Suppressor macrophage (primary cell): ENCODE data around the gene DENND10.
"Not testable (repeated sequence)": the region's sequence is repeated elsewhere in the genome, so short reads cannot be mapped to it uniquely, and the experiment has no call there.

Experiments
- DNase-seq, 4 experiments: peaks; one replicate each; pipeline ENCODE4 v3.0.0-alpha.2; 2020 to 2022

DENND10 gene

GRCh38 chr10:119132521-119133345, 28.8 kb downstream of the DENND10 start:
- peak in 2 of 4 experiments; percentile 18 to 21 for DNase-seq

GRCh38 chr10:119133949-119134348, 30.0 kb downstream of the DENND10 start:
- peak; percentile 63 to 79 (median 70) for DNase-seq

DNA sequence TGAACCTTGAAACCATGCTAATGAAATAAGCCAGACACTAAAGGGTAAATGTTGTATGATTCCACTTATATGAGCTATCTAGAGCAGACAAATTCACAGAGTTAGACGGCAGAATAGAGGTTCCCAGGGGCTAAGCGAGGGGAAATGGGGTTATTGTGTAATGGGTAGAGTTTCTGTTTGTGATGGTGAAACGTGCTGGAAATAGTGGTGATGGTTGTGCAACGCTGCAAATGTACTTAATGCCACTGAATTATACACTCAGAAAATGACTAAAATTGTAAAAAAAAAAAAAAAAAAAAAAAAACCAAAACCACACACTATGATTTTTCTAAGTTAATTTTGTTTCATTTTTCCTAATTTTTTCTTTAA, 31.6 kb downstream of the DENND10 start:
- DNase-seq: peak; percentile 72 to 89 (median 82)

- DNase-seq: peak in 2 of 4 experiments; percentile 19 to 23
Measured at GRCh38 chr10:119136084-119136483, 32.2 kb downstream of the DENND10 start.

GRCh38 chr10:119137878-119138277, 34.0 kb downstream of the DENND10 start:
- DNase-seq: not testable (repeated sequence)

- DNase-seq: no peak
Measured at GRCh38 chr10:119138346-119139306, 34.7 kb downstream of the DENND10 start.

DNA sequence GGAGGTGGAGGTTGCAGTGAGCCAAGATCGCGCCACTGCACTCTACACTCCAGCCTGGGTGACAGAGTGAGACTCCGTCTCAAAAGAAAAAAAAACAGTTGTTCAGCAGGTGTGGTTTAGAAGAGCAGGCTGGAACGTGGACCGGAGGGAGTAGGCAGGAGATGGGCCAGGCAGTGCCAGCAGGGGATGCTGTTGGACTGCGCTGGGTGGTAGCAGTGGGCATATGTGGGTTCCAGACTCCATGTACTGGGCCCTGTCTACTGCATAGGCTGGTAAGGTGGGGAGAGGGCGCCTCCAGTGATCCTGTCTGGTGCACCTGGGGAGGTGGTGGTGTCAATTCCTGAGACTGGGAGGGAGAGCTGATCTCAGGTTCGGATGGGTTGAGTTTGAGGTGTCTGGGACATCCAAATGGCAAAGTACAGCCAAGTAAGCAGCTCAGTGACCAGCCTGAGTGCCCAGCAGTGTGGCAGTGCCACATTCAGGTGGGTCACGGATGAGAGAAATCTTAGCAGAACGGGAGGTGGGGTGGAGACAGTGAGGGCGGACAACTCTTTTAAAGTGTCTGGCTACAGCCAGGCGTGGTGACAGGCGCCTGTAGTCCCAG, 35.7 kb downstream of the DENND10 start:
- peak in 2 of 4 experiments; percentile 17 to 34 for DNase-seq

GRCh38 chr10:119140603-119141245, 36.8 kb downstream of the DENND10 start:
- no peak for DNase-seq

DNA sequence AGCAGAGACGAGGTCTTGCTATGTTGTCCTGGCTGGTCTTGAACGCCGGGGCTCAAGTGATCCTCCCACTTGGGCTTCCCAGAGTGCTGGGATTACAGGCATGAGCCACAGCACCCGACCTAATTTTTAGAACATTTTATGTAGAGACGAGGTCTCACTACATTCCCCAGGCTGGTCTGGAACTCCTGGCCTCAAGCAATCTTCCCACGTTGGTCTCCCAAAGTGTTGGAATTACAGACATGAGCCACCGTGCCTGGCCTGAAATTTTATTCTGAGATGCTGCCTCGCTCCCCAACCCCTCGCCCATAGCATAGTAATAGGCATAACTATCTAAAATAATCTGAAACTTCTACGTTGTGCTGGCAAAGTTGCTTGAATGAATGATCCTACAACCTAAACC, 39.7 kb downstream of the DENND10 start:
- no peak for DNase-seq

DNA sequence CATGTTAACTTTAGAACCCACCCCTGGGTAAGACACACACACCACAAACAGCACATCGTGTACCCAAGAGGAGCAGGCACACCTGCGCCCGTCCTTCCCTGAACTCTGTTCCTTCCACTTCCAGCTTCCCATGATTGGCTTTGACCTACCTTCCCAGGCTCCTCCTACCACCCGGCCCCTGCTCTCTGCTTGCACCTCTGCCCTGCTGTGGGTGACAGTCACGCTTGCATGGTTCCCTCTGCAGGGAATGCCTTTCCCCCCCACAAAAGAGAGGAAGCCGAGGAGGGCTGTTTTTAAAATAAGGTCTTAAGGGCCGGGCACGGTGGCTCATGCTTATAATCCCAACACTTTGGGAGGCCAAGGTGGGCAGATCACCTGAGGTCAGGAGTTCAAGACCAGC, 45.2 kb downstream of the DENND10 start:
- no peak for DNase-seq

DNA sequence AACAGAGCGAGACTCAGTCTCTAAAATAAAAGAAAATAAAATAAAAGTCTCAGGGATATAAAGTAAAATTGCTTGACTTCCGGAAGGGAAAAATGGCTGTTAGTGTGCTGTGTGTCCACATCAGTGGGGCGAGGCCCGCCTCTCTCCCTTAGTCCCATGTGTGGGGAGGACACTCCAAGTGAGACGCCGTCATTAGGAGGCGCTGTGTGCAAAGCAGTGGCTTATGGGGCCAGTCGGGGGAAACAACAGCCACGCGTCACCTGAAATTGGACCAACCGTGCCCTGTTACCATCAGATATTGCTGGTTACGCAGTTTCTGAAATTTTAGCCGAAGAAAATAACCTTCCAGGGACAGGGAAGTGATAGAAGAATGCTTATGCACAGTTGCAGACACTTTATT, 45.8 kb downstream of the DENND10 start:
- no peak for DNase-seq

DNA sequence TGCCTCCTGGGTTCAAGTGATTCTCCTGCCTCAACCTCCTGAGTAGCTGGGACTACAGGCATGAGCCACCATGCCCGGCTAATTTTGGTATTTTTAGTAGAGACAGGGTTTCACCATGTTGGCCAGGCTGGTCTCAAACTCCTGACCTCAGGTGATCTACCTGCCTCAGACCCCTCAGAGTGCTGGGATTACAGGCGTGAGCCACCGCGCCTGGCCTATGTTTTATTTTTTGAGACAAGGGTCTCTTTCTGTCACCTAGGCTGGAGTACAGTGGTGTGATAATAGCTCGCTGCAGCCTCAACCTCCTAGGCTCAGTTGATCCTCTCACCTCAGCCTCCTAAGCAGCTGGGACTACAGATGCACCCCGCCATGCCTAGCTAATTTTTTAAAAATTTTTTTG, 47.7 kb downstream of the DENND10 start:
- not testable (repeated sequence) for DNase-seq

- no peak for DNase-seq
Measured at GRCh38 chr10:119153041-119153440, 49.1 kb downstream of the DENND10 start.

- no peak for DNase-seq
Measured at GRCh38 chr10:119153661-119154060, 49.7 kb downstream of the DENND10 start.

DNA sequence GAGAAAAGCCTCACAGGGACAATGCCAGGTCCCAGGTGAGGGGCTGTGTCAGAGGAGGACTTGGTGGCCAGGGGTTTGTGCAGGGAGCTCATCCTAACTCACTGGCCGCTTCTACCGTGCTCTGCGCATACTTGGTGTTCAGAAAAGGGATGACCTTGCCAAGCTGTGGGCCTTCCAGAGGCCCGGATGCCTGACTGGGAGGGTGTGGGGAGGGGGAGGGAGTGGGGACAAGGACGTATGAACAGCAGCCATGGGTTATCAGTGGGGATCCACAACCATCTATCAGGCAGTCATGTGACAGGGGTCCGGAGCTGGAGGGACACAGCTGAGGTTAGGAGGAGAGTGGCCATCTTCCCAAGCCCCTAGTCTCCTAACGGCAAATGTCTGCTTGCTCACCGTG, 55.4 kb downstream of the DENND10 start:
- no peak for DNase-seq

GRCh38 chr10:119161680-119162451, 58.0 kb downstream of the DENND10 start:
- DNase-seq: no peak

DNA sequence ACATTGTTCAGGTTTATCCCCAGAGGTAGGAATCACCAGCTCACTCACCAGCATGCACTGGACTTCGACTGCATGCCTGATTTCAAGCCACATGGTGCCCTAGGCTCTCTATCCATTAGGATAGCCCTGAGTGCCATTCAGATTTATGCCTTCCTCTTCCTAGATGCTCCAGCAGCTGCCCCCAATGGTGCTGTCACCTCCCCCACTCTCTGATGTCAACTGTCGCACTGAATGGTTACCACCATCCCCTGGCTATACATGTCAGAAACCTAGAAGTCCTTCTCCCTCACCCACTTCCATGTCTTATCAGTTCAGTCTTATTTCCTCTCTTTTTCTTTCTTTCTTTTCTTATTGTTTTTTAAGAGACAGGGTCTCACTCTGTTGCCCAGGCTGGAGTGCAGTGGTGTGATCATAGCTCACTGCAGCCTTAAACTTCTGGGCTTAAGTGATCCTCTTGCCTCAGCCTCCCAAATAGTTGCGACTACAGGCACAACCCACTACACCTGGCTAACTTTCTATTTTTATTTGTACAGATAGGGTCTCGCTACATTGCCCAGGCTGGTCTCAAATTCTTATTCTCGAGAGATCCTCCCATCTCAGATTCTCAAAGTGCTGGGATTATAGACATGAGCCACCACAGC, 58.7 kb downstream of the DENND10 start:
- DNase-seq: no peak

DNA sequence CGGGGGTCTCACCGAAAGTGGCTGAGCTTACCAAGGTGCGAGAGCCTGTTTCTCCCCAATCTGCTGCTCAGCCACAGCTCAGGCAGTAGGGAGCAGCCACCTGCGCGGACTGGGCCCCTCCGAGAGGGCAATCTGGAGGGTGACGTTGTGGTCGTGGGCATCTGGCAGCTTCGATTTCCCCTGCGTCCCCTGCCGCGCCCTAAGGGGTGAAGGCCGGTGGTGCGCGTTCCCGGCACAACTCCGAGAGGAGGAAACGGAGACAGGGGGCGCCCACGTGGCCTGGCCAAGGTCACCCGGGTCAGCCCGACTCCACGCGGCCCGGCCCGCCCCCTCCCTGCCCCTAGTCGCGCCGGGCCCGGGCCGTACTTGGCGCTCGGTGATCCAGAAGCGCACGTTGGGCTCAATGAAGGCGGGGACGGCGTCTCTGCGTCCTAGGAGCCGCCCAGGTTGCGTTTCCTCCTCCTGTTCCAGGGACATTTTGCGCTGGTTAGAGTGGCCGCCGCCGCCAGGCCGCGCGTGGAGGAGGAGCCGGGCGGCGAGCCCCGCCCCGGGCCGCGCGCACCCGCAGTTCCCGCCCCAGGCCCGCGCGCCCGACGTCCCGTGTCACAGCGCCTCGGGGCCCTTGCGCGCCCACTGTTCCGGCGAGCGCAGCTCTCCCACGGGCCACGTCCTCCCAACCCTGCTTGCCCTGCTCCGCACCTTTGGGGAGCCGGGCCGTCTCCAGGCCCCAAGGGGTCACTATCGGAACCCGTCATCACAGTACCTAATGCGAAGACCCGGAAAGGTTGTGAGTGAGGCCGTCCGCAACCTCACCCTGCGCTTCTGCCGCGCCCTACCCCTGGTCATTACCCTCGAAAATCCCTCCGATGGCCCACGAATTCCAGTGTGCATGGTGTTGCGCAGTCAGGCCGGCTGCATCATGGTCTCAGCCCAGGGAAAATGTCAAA, 61.5 kb downstream of the DENND10 start, which contains the start of gene SFXN4:
Gene SFXN4, minus strand, starts transcription at position 544 of the 947 bp plus-strand sequence. Its CDS starts 67 bp downstream, at position 477.
- DNase-seq: peak; percentile 91 to 97 (median 94)

DNA sequence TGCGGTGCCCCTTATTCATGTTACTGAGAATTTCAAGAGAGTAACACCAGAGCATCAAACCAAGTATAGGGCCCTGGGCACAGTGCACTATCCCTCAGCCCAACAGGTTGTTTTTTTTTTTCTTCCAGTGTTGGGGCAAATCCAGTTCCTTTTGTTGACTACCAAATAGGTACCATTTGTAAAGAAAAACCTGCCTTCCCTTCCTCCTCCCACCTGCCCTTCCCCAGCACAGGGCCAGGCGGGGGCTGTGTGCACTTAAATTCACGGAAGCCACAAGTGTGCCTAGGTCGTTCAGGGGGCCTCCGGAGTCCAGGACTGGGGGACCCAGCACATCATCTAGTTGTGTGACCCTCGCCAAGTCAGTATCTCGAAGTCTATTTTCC, 62.2 kb downstream of the DENND10 start:
- DNase-seq: no peak

DNA sequence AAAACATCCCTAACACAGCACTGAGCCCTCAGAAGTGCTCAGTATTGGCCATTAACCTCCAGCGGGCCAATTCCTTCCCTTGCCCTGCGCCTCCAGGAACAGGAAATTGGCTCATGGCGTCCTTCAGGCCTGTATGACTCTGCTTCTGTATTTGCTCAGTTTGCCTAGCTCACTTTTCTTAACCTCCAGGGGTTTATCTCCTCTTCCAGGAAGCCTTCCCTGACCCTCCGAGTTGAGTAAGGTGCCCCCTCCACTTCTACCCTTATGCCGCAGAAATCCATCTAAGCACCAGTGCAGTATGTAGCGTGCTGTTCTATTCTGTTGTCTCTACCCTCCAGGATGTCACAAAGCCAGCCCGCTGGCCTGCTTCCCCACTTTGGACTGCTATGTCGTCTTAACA, 62.7 kb downstream of the DENND10 start:
- DNase-seq: peak; percentile 38 to 68 (median 64)
